ENCODE measurements around the gene GLDN. TPM values are rescaled to one million over a fixed set of nuclear protein-coding genes. Genes with fewer than 3 reads are reported as not detected.

The GLDN gene
- total RNA-seq, 4 donors from 2014 or later = 0.27 to 1.8 (median 1.2) TPM

- TF ChIP-seq CTCF (IDR thresholded peaks at IDR 0.05) (no peak), POLR2A (IDR thresholded peaks at IDR 0.05) (no peak)
- H3K4me1 ChIP-seq = peaks cover 0 to under 1% of the 10 kb centered on the region in 2 donors
Observed at GRCh38 chr15:51315726-51316125, 25.7 kb upstream of the GLDN start.

GRCh38 chr15:51316636-51317035, 24.8 kb upstream of the GLDN start:
- TF ChIP-seq CTCF (IDR thresholded peaks at IDR 0.05) = no peak
- TF ChIP-seq POLR2A (IDR thresholded peaks at IDR 0.05) = no peak
- WGBS, 2 donors = 95 to 96% methylated on average over 1 of the region's 1 CpG
- intact Hi-C loops (cut with DNase I) = no loop called here
- Histone ChIP-seq H3K27me3 (no peaks in the 10 kb centered on the region), H3K9me3 (no peaks in the 10 kb centered on the region), H3K4me3 (replicated peaks in 1 of 3) (no peak overlapping the region), H3K36me3 (no peaks in the 10 kb centered on the region), H3K27ac (no peak overlapping the region), H3K4me1 (no peaks in the 10 kb centered on the region)
- DNase-seq = no peak

More at GRCh38 chr15:51315726-51316125, 25.7 kb upstream of the GLDN start:
- Histone ChIP-seq H3K27ac (no peak overlapping the region), H3K9me3 (no peaks in the 10 kb centered on the region), H3K4me3 (replicated peaks in 1 of 3) (no peak overlapping the region), H3K27me3 (no peaks in the 10 kb centered on the region), H3K36me3 (no peaks in the 10 kb centered on the region)
- DNase-seq = no peak
- WGBS, 2 donors = 88 to 90% methylated on average over 7 of the region's 7 CpGs
- intact Hi-C loops (cut with DNase I) = no loop called here

- 69 to 75% methylated on average over 7 of the region's 7 CpGs for WGBS, 2 donors
- no peak for DNase-seq
- no peak for TF ChIP-seq CTCF (IDR thresholded peaks at IDR 0.05)
- TF ChIP-seq POLR2A (IDR thresholded peaks at IDR 0.05) = no peak
- H3K36me3 ChIP-seq = no peaks in the 10 kb centered on the region
- H3K4me1 ChIP-seq = peaks cover 0 to 6% of the 10 kb centered on the region in 2 donors
- no peak overlapping the region for H3K4me3 ChIP-seq (replicated peaks in 1 of 3)
- intact Hi-C loops (cut with DNase I) = no loop called here
- no peaks in the 10 kb centered on the region for H3K27me3 ChIP-seq
- no peaks in the 10 kb centered on the region for H3K9me3 ChIP-seq
- H3K27ac ChIP-seq = peak overlapping the region in 1 of 3 donors; percentile 43
Observed at GRCh38 chr15:51318382-51319150, 22.9 kb upstream of the GLDN start.

GRCh38 chr15:51319539-51319938, 21.9 kb upstream of the GLDN start:
- intact Hi-C loops (cut with DNase I) = no loop called here
- Histone ChIP-seq H3K27me3 (no peaks in the 10 kb centered on the region), H3K4me1 (peaks cover 0 to 6% of the 10 kb centered on the region in 2 donors), H3K4me3 (replicated peaks in 1 of 3) (no peak overlapping the region), H3K36me3 (no peaks in the 10 kb centered on the region), H3K27ac (no peak overlapping the region), H3K9me3 (no peaks in the 10 kb centered on the region)
- 80 to 84% methylated on average over 2 of the region's 2 CpGs for WGBS, 2 donors
- DNase-seq = no peak
- TF ChIP-seq POLR2A (IDR thresholded peaks at IDR 0.05) = no peak
- TF ChIP-seq CTCF (IDR thresholded peaks at IDR 0.05) = no peak

- DNase-seq = no peak
- WGBS, 2 donors = 88 to 92% methylated on average over 2 of the region's 2 CpGs
- Histone ChIP-seq H3K9me3 (no peaks in the 10 kb centered on the region), H3K27ac (no peak overlapping the region), H3K4me3 (replicated peaks in 1 of 3) (no peak overlapping the region), H3K4me1 (peaks cover 0 to 6% of the 10 kb centered on the region in 2 donors), H3K27me3 (no peaks in the 10 kb centered on the region), H3K36me3 (no peaks in the 10 kb centered on the region)
- TF ChIP-seq POLR2A (IDR thresholded peaks at IDR 0.05) (no peak), CTCF (IDR thresholded peaks at IDR 0.05) (no peak)
- intact Hi-C loops (cut with DNase I) = no loop called here
Observed at GRCh38 chr15:51320843-51321242, 20.6 kb upstream of the GLDN start.

Measured in thyroid gland (tissue), 4 donors.